ENCODE results near the gene IMMP2L.

DNA sequence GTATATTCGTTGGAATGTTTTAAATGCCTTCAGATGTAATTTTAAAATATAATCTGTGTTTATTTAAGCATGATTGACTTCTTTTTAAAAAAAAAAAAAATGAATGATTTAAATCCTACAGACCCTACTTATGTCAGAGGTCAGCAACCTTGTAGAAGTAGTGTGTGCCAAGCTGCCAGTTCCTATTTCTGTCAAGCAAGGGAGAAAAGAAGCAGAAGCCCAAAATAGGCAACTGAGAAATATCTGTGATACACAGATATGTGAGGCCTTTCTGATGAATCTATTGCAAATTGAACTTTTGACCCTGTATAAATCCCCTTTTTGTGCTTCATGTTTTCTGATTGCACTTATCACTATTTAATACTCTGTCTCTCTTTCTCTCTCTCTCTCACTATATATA, 271.9 kb downstream of the IMMP2L start:
- TF ChIP-seq POLR2A (IDR thresholded peaks at IDR 0.05) (no peak), POLR2AphosphoS5 (IDR thresholded peaks at IDR 0.05) (no peak)
- TF ChIP-seq, protein P1, sequence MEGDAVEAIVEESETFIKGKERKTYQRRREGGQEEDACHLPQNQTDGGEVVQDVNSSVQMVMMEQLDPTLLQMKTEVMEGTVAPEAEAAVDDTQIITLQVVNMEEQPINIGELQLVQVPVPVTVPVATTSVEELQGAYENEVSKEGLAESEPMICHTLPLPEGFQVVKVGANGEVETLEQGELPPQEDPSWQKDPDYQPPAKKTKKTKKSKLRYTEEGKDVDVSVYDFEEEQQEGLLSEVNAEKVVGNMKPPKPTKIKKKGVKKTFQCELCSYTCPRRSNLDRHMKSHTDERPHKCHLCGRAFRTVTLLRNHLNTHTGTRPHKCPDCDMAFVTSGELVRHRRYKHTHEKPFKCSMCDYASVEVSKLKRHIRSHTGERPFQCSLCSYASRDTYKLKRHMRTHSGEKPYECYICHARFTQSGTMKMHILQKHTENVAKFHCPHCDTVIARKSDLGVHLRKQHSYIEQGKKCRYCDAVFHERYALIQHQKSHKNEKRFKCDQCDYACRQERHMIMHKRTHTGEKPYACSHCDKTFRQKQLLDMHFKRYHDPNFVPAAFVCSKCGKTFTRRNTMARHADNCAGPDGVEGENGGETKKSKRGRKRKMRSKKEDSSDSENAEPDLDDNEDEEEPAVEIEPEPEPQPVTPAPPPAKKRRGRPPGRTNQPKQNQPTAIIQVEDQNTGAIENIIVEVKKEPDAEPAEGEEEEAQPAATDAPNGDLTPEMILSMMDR (IDR thresholded peaks at IDR 0.05), result no peak
